Endothelial cell of umbilical vein (primary cell): Measurements from ENCODE around the gene ANGPTL5. TPM values are rescaled to one million over a fixed set of nuclear protein-coding genes. Genes with fewer than 3 reads are reported as not detected.

Source experiments
- BruUV-seq: library from RNA; stranded (reverse); fragments of 400-500 nt; replicated peaks from 2 replicates; lab custom pipeline; 2021; lab: Mats Ljungman, UMichigan
- CTCF ChIA-PET: fragments of 300-600, 350-600 bp; sonication (Branson Sonifier 250); formaldehyde crosslinking; loops from one replicate; lab custom pipeline; 2021; ENCODE audit warnings: antibody characterized with exemption, inconsistent platforms; lab: Charles Lee
- POLR2A ChIA-PET: fragments of 300-600, 350-600 bp; sonication (Branson Sonifier 250); formaldehyde crosslinking; loops from one replicate; lab custom pipeline; 2021; ENCODE audit warnings: antibody characterized with exemption, inconsistent platforms; lab: Charles Lee
- DNase-seq: peaks from one replicate; pipeline ENCODE4 v3.0.0-alpha.2; 2011; ENCODE audit warnings: low read depth, low spot score
- FAIRE-seq: peaks from 2 replicates; lab custom pipeline; 2011; peaks lifted over from hg19 to GRCh38; lab: Jason Lieb, UNC
- H2AFZ ChIP-seq: 2 replicates; pipeline ENCODE4 v1.6.0; 2012; ENCODE audit warnings: low read depth, low read length, control low read depth, inconsistent platforms
- H3K27ac ChIP-seq: 2 replicates; pipeline ENCODE4 v1.5.1; 2011; ENCODE audit warnings: low read depth, mild to moderate bottlenecking, control low read depth, low read length, moderate library complexity; ENCODE audit not compliant: insufficient read depth
- H3K27me3 ChIP-seq, 2 experiments: 2 replicates each; pipeline versions ENCODE4 v1.6.0 to v1.6.1; 2011; ENCODE audit warnings: low read length in 2 of 2, mixed read lengths in 1 of 2; ENCODE audit not compliant: control insufficient read depth in 2 of 2, insufficient read depth in 2 of 2
- H3K36me3 ChIP-seq, 2 experiments: 2 replicates in 1 of 2; 3 replicates in 1 of 2; pipeline ENCODE4 v1.5.1; 2011; ENCODE audit warnings: low read length in 2 of 2, mild to moderate bottlenecking in 1 of 2, moderate library complexity in 1 of 2; ENCODE audit not compliant: control insufficient read depth in 2 of 2, insufficient read depth in 2 of 2; ENCODE audit errors: extremely low read depth in 1 of 2
- H3K4me1 ChIP-seq: 3 replicates; pipeline ENCODE4 v1.5.1; 2011; ENCODE audit warnings: mild to moderate bottlenecking, low read length; ENCODE audit not compliant: control insufficient read depth, insufficient read depth; ENCODE audit errors: extremely low read depth
- H3K4me2 ChIP-seq: 2 replicates; pipeline ENCODE4 v1.6.1; 2011; ENCODE audit warnings: low read length, control low read depth, mixed read lengths; ENCODE audit not compliant: insufficient read depth
- H3K4me3 ChIP-seq, 3 experiments: fragments of 200-600 bp in 1 of 3; sonication (generic), shearing (Covaris generic) in 1 of 3; replicated peaks in 1 of 3; 2 replicates each; pipeline ENCODE4 v1.5.1; 2011 to 2016; ENCODE audit warnings: control low read depth in 3 of 3, low read length in 3 of 3, mild to moderate bottlenecking in 2 of 3, inconsistent platforms in 1 of 3, low read depth in 1 of 3, moderate library complexity in 1 of 3; ENCODE audit not compliant: insufficient read depth in 1 of 3
- H3K79me2 ChIP-seq: 2 replicates; pipeline ENCODE4 v1.6.0; 2012; ENCODE audit warnings: low read length, inconsistent platforms; ENCODE audit not compliant: control insufficient read depth, insufficient read depth
- H3K9ac ChIP-seq: replicated peaks from 2 replicates; pipeline ENCODE3; 2011; ENCODE audit warnings: low read length, control low read depth; ENCODE audit not compliant: insufficient read depth; ENCODE audit errors: extremely low read depth
- H3K9me1 ChIP-seq: replicated peaks from 3 replicates; pipeline ENCODE4 v1.6.0; 2011; ENCODE audit warnings: mild to moderate bottlenecking, low read length; ENCODE audit not compliant: control insufficient read depth, insufficient read depth; ENCODE audit errors: extremely low read depth
- H3K9me3 ChIP-seq: replicated peaks from 2 replicates; pipeline ENCODE4 v1.5.1; 2012; ENCODE audit warnings: low read length, inconsistent platforms; ENCODE audit not compliant: control insufficient read depth, insufficient read depth
- H4K20me1 ChIP-seq: replicated peaks from 2 replicates; pipeline ENCODE3; 2011; ENCODE audit warnings: mild to moderate bottlenecking, low read length; ENCODE audit not compliant: control insufficient read depth, insufficient read depth; ENCODE audit errors: extremely low read depth
- FOS ChIP-seq: IDR thresholded peaks from 2 replicates; pipeline ENCODE4 v1.6.1; 2011; ENCODE audit warnings: mild to moderate bottlenecking, low read length, moderate library complexity, borderline replicate concordance; ENCODE audit not compliant: insufficient read depth
- GATA2 ChIP-seq: IDR thresholded peaks from 2 replicates; pipeline ENCODE4 v1.7.0; 2011; ENCODE audit warnings: low read depth, mild to moderate bottlenecking, moderate library complexity, mixed read lengths, low read length; ENCODE audit not compliant: insufficient read length, insufficient read depth
- JUN ChIP-seq: IDR thresholded peaks from 2 replicates; pipeline ENCODE4 v1.6.1; 2011; ENCODE audit warnings: borderline replicate concordance, low read depth; ENCODE audit not compliant: insufficient read length, insufficient read depth
- MYC ChIP-seq: IDR thresholded peaks from one replicate; pipeline ENCODE4 v1.6.1; 2011; ENCODE audit warnings: mild to moderate bottlenecking, low read depth, low read length
- dilution Hi-C: fragments of 300-500 bp; cut with MboI; formaldehyde crosslinking; loops from one replicate; pipeline ENCODE4 v1.15.0; 2019; ENCODE audit warnings: low sequenced_read_pairs; ENCODE audit not compliant: extremely low pct_ligation_motif_present
- intact Hi-C: fragments of 100-400 bp; cut with micrococcal nuclease; formaldehyde crosslinking; loops from one replicate; pipeline ENCODE4 v1.10.0; 2022
- polyA plus RNA-seq, 4 experiments: library from polyadenylated mRNA; depleted of rRNA in 3 of 4; stranded (reverse) in 3 of 4; unstranded in 1 of 4; fragments of >200 nt; gene quantifications; 2 replicates each; pipeline versions ENCODE4 v1.2.1 to v1.2.3, GENCODE V29; 2011 to 2012; ENCODE audit warnings: missing spikeins in 1 of 4
- total RNA-seq: library from RNA; stranded (reverse); gene quantifications from 2 replicates; pipeline ENCODE4 v1.2.3, GENCODE V29; 2021
- TF ChIP-seq, protein P1 (sequence below): IDR thresholded peaks from 2 replicates; pipeline ENCODE4 v1.6.1; 2011; ENCODE audit not compliant: insufficient read depth, insufficient read length
- TF ChIP-seq, protein P2 (sequence below), 2 donors: IDR thresholded peaks; 1 replicate in 1 of 2; 2 replicates in 1 of 2; pipeline ENCODE4 v1.5.1; 2011; ENCODE audit warnings: low read length in 2 of 2, mild to moderate bottlenecking in 2 of 2, moderate library complexity in 2 of 2, control low read depth in 1 of 2, inconsistent platforms in 1 of 2, low read depth in 1 of 2; ENCODE audit not compliant: insufficient read depth in 1 of 2; ENCODE audit errors: extremely low read depth in 1 of 2

Gene ANGPTL5
- total and polyA plus RNA-seq, 2 donors (not counting 3 experiments of a cell fraction or from before 2014, with no cell fraction given) = 0.12 TPM; not detected in 1

DNA sequence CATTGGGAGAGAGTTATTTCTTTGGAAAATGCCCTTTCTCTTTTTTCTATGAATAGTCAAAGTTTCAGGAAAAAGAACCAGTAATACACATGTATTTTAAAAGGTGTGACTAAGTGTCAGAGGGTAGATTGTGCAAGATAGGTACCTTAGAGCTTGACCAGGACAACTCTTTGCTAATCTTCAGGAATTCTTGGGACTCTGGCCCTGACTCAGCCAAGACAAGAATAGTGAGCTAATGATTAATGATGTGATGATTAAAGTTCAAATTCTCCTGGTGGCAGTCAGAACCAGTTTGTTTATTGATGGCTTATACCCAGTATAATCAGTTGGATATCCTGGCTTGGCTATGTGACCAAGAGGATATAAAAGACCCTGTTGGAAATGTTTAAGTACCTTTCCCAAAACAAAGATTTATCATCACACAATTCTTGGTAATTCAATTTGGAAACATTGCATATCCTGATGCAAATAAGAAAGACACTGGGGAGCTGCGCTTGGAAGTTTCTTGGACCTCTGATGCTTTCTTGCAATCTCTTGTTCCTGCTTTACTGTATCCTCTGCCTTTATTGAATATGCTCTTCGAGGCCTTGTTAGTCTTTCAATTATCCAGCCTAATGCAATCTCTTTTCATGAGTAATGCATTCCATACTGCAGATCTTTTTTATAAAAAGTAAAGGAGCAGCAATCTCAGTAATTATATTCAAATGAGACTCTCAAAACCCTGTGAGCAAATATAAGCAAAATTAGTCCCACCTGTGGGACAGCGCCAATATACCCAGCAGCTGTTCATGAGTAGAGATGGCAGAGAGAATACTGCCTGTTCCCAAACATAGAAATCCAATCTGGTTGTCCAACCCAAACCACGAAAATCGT lies 49.5 kb downstream of the ANGPTL5 start:
- intact Hi-C loops (loop anchor here (10.0 kb wide), 2 partner anchors 358 to 398 kb away; no protein-coding TSS in a partner anchor), dilution Hi-C loops (no loop called here)
- Histone ChIP-seq H3K27ac (no peak overlapping the region), H3K9ac (no peak overlapping the region), H2AFZ (no peak overlapping the region), H3K36me3 (no peaks in the 10 kb centered on the region), H3K9me3 (no peaks in the 10 kb centered on the region), H3K9me1 (no peaks in the 10 kb centered on the region), H3K27me3 (no peaks in the 10 kb centered on the region), H3K79me2 (no peaks in the 10 kb centered on the region), H3K4me3 (no peak overlapping the region), H4K20me1 (no peaks in the 10 kb centered on the region), H3K4me1 (peaks cover 58% of the 10 kb centered on the region), H3K4me2 (no peak overlapping the region)
- no TSS peak for BruUV-seq
- ChIA-PET POLR2A (no interaction called here), CTCF (interaction anchor here (0.7 to 10.9 kb wide), 4 partner anchors 12 to 137 kb away, joined by 3 to 621 read pairs (median 20); partner anchors contain the start of gene CEP126)
- DNase-seq (peak; percentile 29), FAIRE-seq (no peak)
- TF ChIP-seq JUN (peak; percentile 2), GATA2 (peak; percentile 73), MYC (no peak), FOS (no peak)
- TF ChIP-seq, protein P1, sequence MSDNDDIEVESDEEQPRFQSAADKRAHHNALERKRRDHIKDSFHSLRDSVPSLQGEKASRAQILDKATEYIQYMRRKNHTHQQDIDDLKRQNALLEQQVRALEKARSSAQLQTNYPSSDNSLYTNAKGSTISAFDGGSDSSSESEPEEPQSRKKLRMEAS = no peak
- TF ChIP-seq, protein P2, sequence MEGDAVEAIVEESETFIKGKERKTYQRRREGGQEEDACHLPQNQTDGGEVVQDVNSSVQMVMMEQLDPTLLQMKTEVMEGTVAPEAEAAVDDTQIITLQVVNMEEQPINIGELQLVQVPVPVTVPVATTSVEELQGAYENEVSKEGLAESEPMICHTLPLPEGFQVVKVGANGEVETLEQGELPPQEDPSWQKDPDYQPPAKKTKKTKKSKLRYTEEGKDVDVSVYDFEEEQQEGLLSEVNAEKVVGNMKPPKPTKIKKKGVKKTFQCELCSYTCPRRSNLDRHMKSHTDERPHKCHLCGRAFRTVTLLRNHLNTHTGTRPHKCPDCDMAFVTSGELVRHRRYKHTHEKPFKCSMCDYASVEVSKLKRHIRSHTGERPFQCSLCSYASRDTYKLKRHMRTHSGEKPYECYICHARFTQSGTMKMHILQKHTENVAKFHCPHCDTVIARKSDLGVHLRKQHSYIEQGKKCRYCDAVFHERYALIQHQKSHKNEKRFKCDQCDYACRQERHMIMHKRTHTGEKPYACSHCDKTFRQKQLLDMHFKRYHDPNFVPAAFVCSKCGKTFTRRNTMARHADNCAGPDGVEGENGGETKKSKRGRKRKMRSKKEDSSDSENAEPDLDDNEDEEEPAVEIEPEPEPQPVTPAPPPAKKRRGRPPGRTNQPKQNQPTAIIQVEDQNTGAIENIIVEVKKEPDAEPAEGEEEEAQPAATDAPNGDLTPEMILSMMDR (IDR thresholded peaks at IDR 0.05; ENCODE audit: extremely low read depth in 1 of 2, insufficient read depth in 1 of 2, low read depth in 1 of 2, low read length in 2 of 2) = no peak
